ENCODE results near the gene MAST4.

Gene MAST4

DNA sequence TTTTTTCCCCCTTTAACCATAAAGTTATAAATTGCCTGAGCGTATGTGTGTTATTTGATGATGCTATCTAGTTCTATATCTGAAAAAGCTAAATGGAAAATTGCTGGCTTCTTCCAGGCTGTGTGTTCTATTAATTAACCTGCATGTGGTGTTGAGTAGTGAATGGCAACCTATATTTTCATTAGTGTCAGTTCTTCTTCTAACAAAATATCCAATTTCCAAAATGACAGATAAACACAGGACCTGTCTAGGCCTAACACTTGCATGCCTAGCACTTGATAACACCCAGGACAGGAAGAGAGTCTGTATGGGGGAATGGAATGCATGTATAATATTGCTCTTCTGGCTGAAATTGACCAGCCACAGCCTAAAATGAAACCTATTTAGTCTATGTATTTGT lies 508.7 kb downstream of the MAST4 start:
- Histone ChIP-seq H3K27me3 (ENCODE audit: control insufficient read depth in 1 of 2, insufficient read depth in 1 of 2, low read length in 2 of 2) (no peaks in the 10 kb centered on the region), H4K8ac (ENCODE audit: low read length) (no peak overlapping the region), H2AFZ (ENCODE audit: low read depth, low read length) (no peak overlapping the region), H3K27ac (ENCODE audit: low read length, poor library complexity, severe bottlenecking) (no peak overlapping the region), H3K4ac (ENCODE audit: low read depth in 1 of 2, low read length in 2 of 2) (no peak overlapping the region), H3K14ac (ENCODE audit: low read length in 2 of 2) (no peak overlapping the region), H2BK15ac (ENCODE audit: low read depth, poor library complexity, severe bottlenecking) (no peak overlapping the region), H4K91ac (ENCODE audit: low read length) (no peak overlapping the region), H3K36me3 (ENCODE audit: control insufficient read depth in 1 of 2, insufficient read depth in 2 of 2, low read depth in 1 of 2, low read length in 2 of 2) (peaks cover 6 to 86% of the 10 kb centered on the region in 2 experiments), H3K18ac (ENCODE audit: low read depth in 1 of 2, low read length in 2 of 2) (no peak overlapping the region), H3K4me1 (ENCODE audit: control insufficient read depth, insufficient read depth, low read depth, low read length) (no peaks in the 10 kb centered on the region), H2BK5ac (ENCODE audit: low read depth, low read length, poor library complexity, severe bottlenecking) (no peak overlapping the region), H3K9me3 (ENCODE audit: control insufficient read depth, low read length) (no peaks in the 10 kb centered on the region), H2BK12ac (ENCODE audit: low read length in 2 of 2) (no peak overlapping the region), H3K79me1 (replicated peaks; ENCODE audit: low read length, poor library complexity, severe bottlenecking) (peaks cover 5% of the 10 kb centered on the region), H3K23ac (ENCODE audit: low read length in 2 of 2) (no peak overlapping the region), H3K4me3 (ENCODE audit: insufficient read depth in 1 of 2, low read depth in 1 of 2, low read length in 2 of 2) (no peak overlapping the region), H3K4me2 (ENCODE audit: low read length, poor library complexity, severe bottlenecking) (no peak overlapping the region), H3K9ac (ENCODE audit: low read length) (no peak overlapping the region), H2AK5ac (ENCODE audit: low read length, severe bottlenecking) (no peak overlapping the region), H2BK120ac (ENCODE audit: low read depth, low read length) (no peak overlapping the region)
- WGBS: 83% methylated on average over 1 of the region's 1 CpG
- no peak for DNase-seq

GRCh38 chr5:67105270-67105669 lies 509.1 kb downstream of the MAST4 start:
- H4K8ac ChIP-seq (ENCODE audit: low read length): no peak overlapping the region
- no peak overlapping the region for H3K14ac ChIP-seq (ENCODE audit: low read length in 2 of 2)
- H3K27ac ChIP-seq (ENCODE audit: low read length, poor library complexity, severe bottlenecking): no peak overlapping the region
- H3K4ac ChIP-seq (ENCODE audit: low read depth in 1 of 2, low read length in 2 of 2): no peak overlapping the region
- H2BK120ac ChIP-seq (ENCODE audit: low read depth, low read length): no peak overlapping the region
- peaks cover 6 to 86% of the 10 kb centered on the region in 2 experiments for H3K36me3 ChIP-seq (ENCODE audit: control insufficient read depth in 1 of 2, insufficient read depth in 2 of 2, low read depth in 1 of 2, low read length in 2 of 2)
- H3K79me1 ChIP-seq (replicated peaks; ENCODE audit: low read length, poor library complexity, severe bottlenecking): peaks cover 5% of the 10 kb centered on the region
- no peaks in the 10 kb centered on the region for H3K4me1 ChIP-seq (ENCODE audit: control insufficient read depth, insufficient read depth, low read depth, low read length)
- no peak overlapping the region for H2BK5ac ChIP-seq (ENCODE audit: low read depth, low read length, poor library complexity, severe bottlenecking)
- no peak overlapping the region for H3K9ac ChIP-seq (ENCODE audit: low read length)
- H3K4me2 ChIP-seq (ENCODE audit: low read length, poor library complexity, severe bottlenecking): no peak overlapping the region
- H2BK15ac ChIP-seq (ENCODE audit: low read depth, poor library complexity, severe bottlenecking): no peak overlapping the region
- WGBS: 100% methylated on average over 2 of the region's 3 CpGs
- no peak overlapping the region for H3K18ac ChIP-seq (ENCODE audit: low read depth in 1 of 2, low read length in 2 of 2)
- no peak overlapping the region for H2BK12ac ChIP-seq (ENCODE audit: low read length in 2 of 2)
- no peaks in the 10 kb centered on the region for H3K27me3 ChIP-seq (ENCODE audit: control insufficient read depth in 1 of 2, insufficient read depth in 1 of 2, low read length in 2 of 2)
- no peaks in the 10 kb centered on the region for H3K9me3 ChIP-seq (ENCODE audit: control insufficient read depth, low read length)
- H2AFZ ChIP-seq (ENCODE audit: low read depth, low read length): no peak overlapping the region
- DNase-seq: no peak
- no peak overlapping the region for H4K91ac ChIP-seq (ENCODE audit: low read length)
- H3K23ac ChIP-seq (ENCODE audit: low read length in 2 of 2): no peak overlapping the region
- H3K4me3 ChIP-seq (ENCODE audit: insufficient read depth in 1 of 2, low read depth in 1 of 2, low read length in 2 of 2): no peak overlapping the region
- no peak overlapping the region for H2AK5ac ChIP-seq (ENCODE audit: low read length, severe bottlenecking)

- no CpG with 5 or more reads among the region's 2 CpGs for WGBS
These were observed 510.6 kb downstream of the MAST4 start for GRCh38 chr5:67106626-67107342.

GRCh38 chr5:67111779-67112178 lies 515.6 kb downstream of the MAST4 start:
- no peak overlapping the region for H2BK12ac ChIP-seq (ENCODE audit: low read length in 2 of 2)
- no peak overlapping the region for H3K4me2 ChIP-seq (ENCODE audit: low read length, poor library complexity, severe bottlenecking)
- no peak overlapping the region for H3K9ac ChIP-seq (ENCODE audit: low read length)
- no peak overlapping the region for H2BK15ac ChIP-seq (ENCODE audit: low read depth, poor library complexity, severe bottlenecking)
- no peak overlapping the region for H3K27ac ChIP-seq (ENCODE audit: low read length, poor library complexity, severe bottlenecking)
- H3K27me3 ChIP-seq (ENCODE audit: control insufficient read depth in 1 of 2, insufficient read depth in 1 of 2, low read length in 2 of 2): no peaks in the 10 kb centered on the region
- H2BK120ac ChIP-seq (ENCODE audit: low read depth, low read length): no peak overlapping the region
- H3K4ac ChIP-seq (ENCODE audit: low read depth in 1 of 2, low read length in 2 of 2): no peak overlapping the region
- H3K36me3 ChIP-seq (ENCODE audit: control insufficient read depth in 1 of 2, insufficient read depth in 2 of 2, low read depth in 1 of 2, low read length in 2 of 2): peaks cover 11 to 76% of the 10 kb centered on the region in 2 experiments
- H2AFZ ChIP-seq (ENCODE audit: low read depth, low read length): no peak overlapping the region
- H3K4me1 ChIP-seq (ENCODE audit: control insufficient read depth, insufficient read depth, low read depth, low read length): no peaks in the 10 kb centered on the region
- H2BK5ac ChIP-seq (ENCODE audit: low read depth, low read length, poor library complexity, severe bottlenecking): no peak overlapping the region
- H3K23ac ChIP-seq (ENCODE audit: low read length in 2 of 2): no peak overlapping the region
- peaks cover 2% of the 10 kb centered on the region for H3K79me1 ChIP-seq (replicated peaks; ENCODE audit: low read length, poor library complexity, severe bottlenecking)
- H2AK5ac ChIP-seq (ENCODE audit: low read length, severe bottlenecking): no peak overlapping the region
- no peaks in the 10 kb centered on the region for H3K9me3 ChIP-seq (ENCODE audit: control insufficient read depth, low read length)
- no CpG with 5 or more reads among the region's 1 CpG for WGBS
- no peak overlapping the region for H4K8ac ChIP-seq (ENCODE audit: low read length)
- H3K18ac ChIP-seq (ENCODE audit: low read depth in 1 of 2, low read length in 2 of 2): no peak overlapping the region
- DNase-seq: no peak
- no peak overlapping the region for H4K91ac ChIP-seq (ENCODE audit: low read length)
- no peak overlapping the region for H3K14ac ChIP-seq (ENCODE audit: low read length in 2 of 2)
- H3K4me3 ChIP-seq (ENCODE audit: insufficient read depth in 1 of 2, low read depth in 1 of 2, low read length in 2 of 2): no peak overlapping the region

More at GRCh38 chr5:67106626-67107342, 510.6 kb downstream of the MAST4 start:
- H2BK120ac ChIP-seq (ENCODE audit: low read depth, low read length): no peak overlapping the region
- no peak overlapping the region for H3K4me2 ChIP-seq (ENCODE audit: low read length, poor library complexity, severe bottlenecking)
- H4K91ac ChIP-seq (ENCODE audit: low read length): no peak overlapping the region
- H3K9me3 ChIP-seq (ENCODE audit: control insufficient read depth, low read length): no peaks in the 10 kb centered on the region
- H3K4me1 ChIP-seq (ENCODE audit: control insufficient read depth, insufficient read depth, low read depth, low read length): no peaks in the 10 kb centered on the region
- no peak for DNase-seq
- no peak overlapping the region for H3K23ac ChIP-seq (ENCODE audit: low read length in 2 of 2)
- H3K4ac ChIP-seq (ENCODE audit: low read depth in 1 of 2, low read length in 2 of 2): no peak overlapping the region
- no peak overlapping the region for H2BK5ac ChIP-seq (ENCODE audit: low read depth, low read length, poor library complexity, severe bottlenecking)
- H3K18ac ChIP-seq (ENCODE audit: low read depth in 1 of 2, low read length in 2 of 2): no peak overlapping the region
- no peak overlapping the region for H2BK15ac ChIP-seq (ENCODE audit: low read depth, poor library complexity, severe bottlenecking)
- no peak overlapping the region for H2BK12ac ChIP-seq (ENCODE audit: low read length in 2 of 2)
- H2AK5ac ChIP-seq (ENCODE audit: low read length, severe bottlenecking): no peak overlapping the region
- H4K8ac ChIP-seq (ENCODE audit: low read length): no peak overlapping the region
- H3K27me3 ChIP-seq (ENCODE audit: control insufficient read depth in 1 of 2, insufficient read depth in 1 of 2, low read length in 2 of 2): no peaks in the 10 kb centered on the region
- no peak overlapping the region for H3K4me3 ChIP-seq (ENCODE audit: insufficient read depth in 1 of 2, low read depth in 1 of 2, low read length in 2 of 2)
- no peak overlapping the region for H3K9ac ChIP-seq (ENCODE audit: low read length)
- H3K27ac ChIP-seq (ENCODE audit: low read length, poor library complexity, severe bottlenecking): no peak overlapping the region
- peaks cover 2 to 85% of the 10 kb centered on the region in 2 experiments for H3K36me3 ChIP-seq (ENCODE audit: control insufficient read depth in 1 of 2, insufficient read depth in 2 of 2, low read depth in 1 of 2, low read length in 2 of 2)
- peaks cover 2% of the 10 kb centered on the region for H3K79me1 ChIP-seq (replicated peaks; ENCODE audit: low read length, poor library complexity, severe bottlenecking)
- H3K14ac ChIP-seq (ENCODE audit: low read length in 2 of 2): no peak overlapping the region
- H2AFZ ChIP-seq (ENCODE audit: low read depth, low read length): no peak overlapping the region
